ENCODE data around the gene AP3S2. TPM values are rescaled to one million over a fixed set of nuclear protein-coding genes. Genes with fewer than 3 reads are reported as not detected.

The AP3S2 gene
- total RNA-seq, 1 donor from 2014 or later = 32.2 TPM

- H3K9me3 Mint-ChIP-seq = no peaks in the 10 kb centered on the region
- DNase-seq (ENCODE audit: extremely low spot score, unreplicated experiment) = no peak
- peaks cover 14% of the 10 kb centered on the region for H3K36me3 Mint-ChIP-seq
- no peak overlapping the region for H3K4me3 Mint-ChIP-seq
- TF ChIP-seq CTCF (conservative IDR thresholded peaks at IDR 0.05) = no peak
- peaks cover 12% of the 10 kb centered on the region for H3K4me1 Mint-ChIP-seq (ENCODE audit: unreplicated experiment)
- no peaks in the 10 kb centered on the region for H3K27me3 Mint-ChIP-seq
- H3K27ac Mint-ChIP-seq = no peak overlapping the region
These were observed 14.4 kb upstream of the AP3S2 start for GRCh38 chr15:89908226-89908625.

- H3K27ac Mint-ChIP-seq = no peak overlapping the region
- no peak overlapping the region for H3K4me3 Mint-ChIP-seq
- H3K36me3 Mint-ChIP-seq = peaks cover 14% of the 10 kb centered on the region
- no peak for TF ChIP-seq CTCF (conservative IDR thresholded peaks at IDR 0.05)
- peaks cover 12% of the 10 kb centered on the region for H3K4me1 Mint-ChIP-seq (ENCODE audit: unreplicated experiment)
- no peaks in the 10 kb centered on the region for H3K9me3 Mint-ChIP-seq
- DNase-seq (ENCODE audit: extremely low spot score, unreplicated experiment) = no peak
- no peaks in the 10 kb centered on the region for H3K27me3 Mint-ChIP-seq
These were observed 13.5 kb upstream of the AP3S2 start for GRCh38 chr15:89907289-89907688.

- no peaks in the 10 kb centered on the region for H3K9me3 Mint-ChIP-seq
- H3K27ac Mint-ChIP-seq = peak overlapping the region; percentile 18
- peaks cover 14% of the 10 kb centered on the region for H3K36me3 Mint-ChIP-seq
- H3K4me1 Mint-ChIP-seq (ENCODE audit: unreplicated experiment) = no peaks in the 10 kb centered on the region
- no peaks in the 10 kb centered on the region for H3K27me3 Mint-ChIP-seq
- TF ChIP-seq CTCF (conservative IDR thresholded peaks at IDR 0.05) = no peak
- no peak overlapping the region for H3K4me3 Mint-ChIP-seq
- DNase-seq (ENCODE audit: extremely low spot score, unreplicated experiment) = no peak
These were observed 12.1 kb upstream of the AP3S2 start for GRCh38 chr15:89905846-89906378.

GRCh38 chr15:89904519-89904918 is 10.7 kb upstream of the AP3S2 start:
- H3K4me1 Mint-ChIP-seq (ENCODE audit: unreplicated experiment) = peaks cover 3% of the 10 kb centered on the region
- no peak for TF ChIP-seq CTCF (conservative IDR thresholded peaks at IDR 0.05)
- DNase-seq (ENCODE audit: extremely low spot score, unreplicated experiment) = no peak
- peaks cover 16% of the 10 kb centered on the region for H3K36me3 Mint-ChIP-seq
- no peak overlapping the region for H3K27ac Mint-ChIP-seq
- no peaks in the 10 kb centered on the region for H3K27me3 Mint-ChIP-seq
- H3K4me3 Mint-ChIP-seq = no peak overlapping the region
- H3K9me3 Mint-ChIP-seq = no peaks in the 10 kb centered on the region

- Mint-ChIP-seq H3K4me1 (ENCODE audit: unreplicated experiment) (peaks cover 5% of the 10 kb centered on the region), H3K4me3 (no peak overlapping the region), H3K9me3 (no peaks in the 10 kb centered on the region), H3K27me3 (no peaks in the 10 kb centered on the region), H3K27ac (no peak overlapping the region), H3K36me3 (peaks cover 11% of the 10 kb centered on the region)
- TF ChIP-seq CTCF (conservative IDR thresholded peaks at IDR 0.05) = no peak
- DNase-seq (ENCODE audit: extremely low spot score, unreplicated experiment) = no peak
These were observed 10.0 kb upstream of the AP3S2 start for GRCh38 chr15:89903858-89904130.

All from type B pancreatic cell (in vitro differentiated cells).